Measurements from ENCODE around the gene VASH1.

- TF ChIP-seq CTCF (optimal IDR thresholded peaks at IDR 0.05 in 1 of 3, IDR thresholded peaks at IDR 0.05 in 1 of 3, conservative IDR thresholded peaks at IDR 0.05 in 1 of 3; ENCODE audit: extremely low read depth in 1 of 3, insufficient read depth in 2 of 3, low read length in 3 of 3) = no peak
- no peak for TF ChIP-seq EZH2 (IDR thresholded peaks at IDR 0.05; ENCODE audit: low read length)
Measured at GRCh38 chr14:76741074-76741473, 20.2 kb upstream of the VASH1 start.

All from keratinocyte (primary cell).